HEK293 (cell line): ENCODE measurements around the gene MMS22L.

Experiments used
- CTCF ChIA-PET: fragments of 350-600 bp; formaldehyde crosslinking; extraction: SDS; loops from one replicate; lab custom pipeline; 2021; ENCODE audit warnings: antibody characterized with exemption; lab: Yijun Ruan, JAX
- POLR2A ChIA-PET: fragments of 300-600 bp; formaldehyde crosslinking; extraction: SDS; loops from one replicate; lab custom pipeline; 2020; ENCODE audit warnings: antibody characterized with exemption, inconsistent platforms; lab: Yijun Ruan, JAX
- H3K27ac ChIP-seq: fragments of 200-500 bp; sonication (Bioruptor generic); 2 replicates; pipeline ENCODE4 v1.5.1; 2014; ENCODE audit warnings: low read depth, low read length, control low read depth, inconsistent platforms; ENCODE audit errors: extremely low read depth
- H3K36me3 ChIP-seq, 2 experiments: fragments of 200-500 bp in 1 of 2; sonication (Bioruptor generic) in 1 of 2; 1 replicate in 1 of 2; 2 replicates in 1 of 2; pipeline ENCODE4 v1.5.1; 2014 to 2017; ENCODE audit warnings: inconsistent platforms in 2 of 2, low read length in 2 of 2; ENCODE audit not compliant: control insufficient read depth in 2 of 2, insufficient read depth in 1 of 2
- H3K4me1 ChIP-seq: fragments of 200-500 bp; sonication (Bioruptor generic); 2 replicates; pipeline ENCODE4 v1.5.1; 2014; ENCODE audit warnings: mild to moderate bottlenecking, low read length, inconsistent platforms; ENCODE audit not compliant: control insufficient read depth, insufficient read depth
- H3K4me3 ChIP-seq: 2 replicates; pipeline ENCODE4 v1.5.1; 2011; ENCODE audit warnings: low read depth, mild to moderate bottlenecking, control low read depth, low read length, moderate library complexity
- H3K9me3 ChIP-seq: fragments of 200-500 bp; sonication (Bioruptor generic); 2 replicates; pipeline ENCODE4 v1.5.1; 2014; ENCODE audit warnings: low read depth, low read length, inconsistent platforms; ENCODE audit not compliant: control insufficient read depth, insufficient read depth
- GLI2 ChIP-seq: fragments of 450-650 bp; formaldehyde crosslinking; IDR thresholded peaks from 2 replicates; pipeline ENCODE4; 2017; ENCODE audit warnings: missing biosample characterization, missing genetic modification characterization, low read depth, borderline replicate concordance
- GLIS2 ChIP-seq: fragments of 450-650 bp; formaldehyde crosslinking; IDR thresholded peaks from 2 replicates; pipeline ENCODE4 v1.5.1; 2016; ENCODE audit warnings: missing biosample characterization, missing genetic modification characterization
- HOXC10 ChIP-seq: sonication (generic); formaldehyde crosslinking; IDR thresholded peaks from 2 replicates; pipeline ENCODE4 v1.8.1; 2023; ENCODE audit warnings: mild to moderate bottlenecking, missing genetic modification reagents
- PRDM2 ChIP-seq: fragments of 450-650 bp; formaldehyde crosslinking; IDR thresholded peaks from 2 replicates; pipeline ENCODE4 v1.5.1; 2016; ENCODE audit warnings: missing biosample characterization, missing genetic modification characterization, borderline replicate concordance
- RBAK ChIP-seq: fragments of 450-650 bp; formaldehyde crosslinking; IDR thresholded peaks from 2 replicates; pipeline ENCODE4 v1.5.1; 2016; ENCODE audit warnings: missing biosample characterization, missing genetic modification characterization
- ZNF112 ChIP-seq: fragments of 450-650 bp; formaldehyde crosslinking; IDR thresholded peaks from 2 replicates; pipeline ENCODE4 v1.5.0; 2017; ENCODE audit warnings: missing biosample characterization, missing genetic modification characterization
- ZNF266 ChIP-seq: fragments of 450-650 bp; formaldehyde crosslinking; IDR thresholded peaks from 2 replicates; pipeline ENCODE4 v1.5.1; 2016; ENCODE audit warnings: missing biosample characterization, missing genetic modification characterization, low read depth
- ZNF311 ChIP-seq: fragments of 450-650 bp; formaldehyde crosslinking; IDR thresholded peaks from 2 replicates; pipeline ENCODE4 v1.5.1; 2017; ENCODE audit warnings: missing biosample characterization, missing genetic modification characterization, borderline replicate concordance
- ZNF449 ChIP-seq: fragments of 450-650 bp; formaldehyde crosslinking; IDR thresholded peaks from 2 replicates; pipeline ENCODE4 v1.5.1; 2017; ENCODE audit warnings: missing biosample characterization, mild to moderate bottlenecking, missing genetic modification characterization, moderate library complexity
- ZNF701 ChIP-seq: fragments of 450-650 bp; formaldehyde crosslinking; IDR thresholded peaks from 2 replicates; pipeline ENCODE4 v1.5.1; 2016; ENCODE audit warnings: missing biosample characterization, missing genetic modification characterization
- ZXDB ChIP-seq: fragments of 450-650 bp; formaldehyde crosslinking; IDR thresholded peaks from 2 replicates; pipeline ENCODE4 v1.5.1; 2016; ENCODE audit warnings: missing biosample characterization, missing genetic modification characterization
- TF ChIP-seq, protein P1 (sequence below): fragments of 450-650 bp; formaldehyde crosslinking; IDR thresholded peaks from 2 replicates; pipeline ENCODE4 v1.5.1; 2016; ENCODE audit warnings: missing biosample characterization, missing genetic modification characterization
- TF ChIP-seq, protein P2 (sequence below): fragments of 450-650 bp; formaldehyde crosslinking; IDR thresholded peaks from 2 replicates; pipeline ENCODE4 v1.5.1; 2016; ENCODE audit warnings: missing biosample characterization, missing genetic modification characterization
- TF ChIP-seq, protein P3 (sequence below): fragments of 450-650 bp; formaldehyde crosslinking; IDR thresholded peaks from 2 replicates; pipeline ENCODE4 v1.5.1; 2016; ENCODE audit warnings: missing biosample characterization, missing genetic modification characterization, low read depth
- TF ChIP-seq, protein P4 (sequence below): fragments of 450-650 bp; formaldehyde crosslinking; IDR thresholded peaks from 2 replicates; pipeline ENCODE4 v1.5.1; 2017; ENCODE audit warnings: missing biosample characterization, missing genetic modification characterization

Gene MMS22L

DNA sequence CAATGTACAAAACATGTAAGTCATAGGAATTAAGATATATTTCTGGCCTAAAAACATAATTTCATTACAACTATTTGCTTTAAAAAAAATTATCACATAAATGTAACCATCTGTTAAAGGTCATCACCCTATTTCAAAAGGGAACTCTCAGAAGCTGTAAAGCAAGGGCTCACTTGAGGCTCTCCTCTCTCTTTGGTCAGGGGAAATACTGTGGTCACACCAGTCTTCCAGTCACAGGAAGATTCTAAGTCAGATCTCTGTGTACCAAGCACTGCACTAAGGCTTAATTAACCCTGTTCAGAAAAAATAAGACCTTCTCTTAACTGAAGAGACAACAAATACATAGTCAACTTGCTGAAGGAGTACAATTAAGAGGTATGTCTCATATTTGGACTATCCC lies 75.6 kb downstream of the MMS22L start:
- Histone ChIP-seq H3K4me1 (0 out of 2 replicates have a peak, but pooled peaks cover 4% of the 10 kb centered on the region), H3K36me3 (peaks cover 0 to 13% of the 10 kb centered on the region in 2 experiments; a peak in 1 of 3 replicates)
- TF ChIP-seq ZNF112 (tag by site-specific recombination) (no peak), ZNF266 (no peak), GLI2 (tag by site-specific recombination) (no peak)
- TF ChIP-seq, protein P1, sequence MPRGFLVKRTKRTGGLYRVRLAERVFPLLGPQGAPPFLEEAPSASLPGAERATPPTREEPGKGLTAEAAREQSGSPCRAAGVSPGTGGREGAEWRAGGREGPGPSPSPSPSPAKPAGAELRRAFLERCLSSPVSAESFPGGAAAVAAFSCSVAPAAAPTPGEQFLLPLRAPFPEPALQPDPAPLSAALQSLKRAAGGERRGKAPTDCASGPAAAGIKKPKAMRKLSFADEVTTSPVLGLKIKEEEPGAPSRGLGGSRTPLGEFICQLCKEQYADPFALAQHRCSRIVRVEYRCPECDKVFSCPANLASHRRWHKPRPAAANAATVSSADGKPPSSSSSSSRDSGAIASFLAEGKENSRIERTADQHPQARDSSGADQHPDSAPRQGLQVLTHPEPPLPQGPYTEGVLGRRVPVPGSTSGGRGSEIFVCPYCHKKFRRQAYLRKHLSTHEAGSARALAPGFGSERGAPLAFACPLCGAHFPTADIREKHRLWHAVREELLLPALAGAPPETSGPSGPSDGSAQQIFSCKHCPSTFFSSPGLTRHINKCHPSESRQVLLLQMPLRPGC (tag by site-specific recombination): no peak
- TF ChIP-seq, all 188 proteins: peak for 0
- Histone ChIP-seq H3K9me3 (no peaks in the 10 kb centered on the region), H3K4me3 (no peak overlapping the region), H3K27ac (no peak overlapping the region)
- CTCF ChIA-PET: interaction anchor here (0.5 to 3.4 kb wide), 3 partner anchors 8 to 543 kb away, joined by 4 to 20 read pairs (median 5); no protein-coding TSS in a partner anchor
- POLR2A ChIA-PET: no interaction called here

DNA sequence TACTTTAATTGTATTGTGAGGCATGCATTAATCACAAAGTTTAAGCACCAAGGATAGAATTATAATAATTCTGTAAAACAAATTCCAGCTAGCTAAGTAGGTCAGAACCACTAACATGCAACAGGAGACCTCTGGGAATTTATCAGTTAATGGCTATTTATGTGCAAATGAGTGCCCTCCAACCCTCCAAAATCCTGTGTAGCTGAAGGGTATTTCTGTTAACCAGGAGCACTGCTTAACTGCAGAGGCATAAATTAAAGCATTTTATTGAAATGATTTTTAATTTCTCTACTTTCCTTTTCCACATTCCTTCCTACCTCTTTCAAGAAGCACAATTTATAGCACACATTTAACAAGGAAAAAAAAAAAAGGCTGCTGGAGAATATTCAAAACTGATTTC lies 77.0 kb downstream of the MMS22L start:
- 0 out of 2 replicates have a peak, but pooled peaks cover 4% of the 10 kb centered on the region for H3K4me1 ChIP-seq
- H3K36me3 ChIP-seq: peaks cover 0 to 11% of the 10 kb centered on the region in 2 experiments; a peak in 1 of 3 replicates
- H3K9me3 ChIP-seq: no peaks in the 10 kb centered on the region
- no peak overlapping the region for H3K27ac ChIP-seq
- no peak overlapping the region for H3K4me3 ChIP-seq
- ChIA-PET POLR2A (no interaction called here), CTCF (interaction anchor here (1.7 to 3.4 kb wide), 2 partner anchors 10 to 20 kb away, joined by 5 to 20 read pairs; no protein-coding TSS in a partner anchor)
- TF ChIP-seq ZXDB: no peak
- TF ChIP-seq ZNF701 (tag by site-specific recombination): no peak
- no peak for TF ChIP-seq GLIS2 (tag by site-specific recombination)
- TF ChIP-seq, protein P2, sequence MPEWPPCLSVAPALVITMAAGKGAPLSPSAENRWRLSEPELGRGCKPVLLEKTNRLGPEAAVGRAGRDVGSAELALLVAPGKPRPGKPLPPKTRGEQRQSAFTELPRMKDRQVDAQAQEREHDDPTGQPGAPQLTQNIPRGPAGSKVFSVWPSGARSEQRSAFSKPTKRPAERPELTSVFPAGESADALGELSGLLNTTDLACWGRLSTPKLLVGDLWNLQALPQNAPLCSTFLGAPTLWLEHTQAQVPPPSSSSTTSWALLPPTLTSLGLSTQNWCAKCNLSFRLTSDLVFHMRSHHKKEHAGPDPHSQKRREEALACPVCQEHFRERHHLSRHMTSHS (tag by site-specific recombination): no peak
- TF ChIP-seq PRDM2 (tag by site-specific recombination): no peak
- TF ChIP-seq HOXC10 (CRISPR knock-in tag): no peak
- TF ChIP-seq, protein P3, sequence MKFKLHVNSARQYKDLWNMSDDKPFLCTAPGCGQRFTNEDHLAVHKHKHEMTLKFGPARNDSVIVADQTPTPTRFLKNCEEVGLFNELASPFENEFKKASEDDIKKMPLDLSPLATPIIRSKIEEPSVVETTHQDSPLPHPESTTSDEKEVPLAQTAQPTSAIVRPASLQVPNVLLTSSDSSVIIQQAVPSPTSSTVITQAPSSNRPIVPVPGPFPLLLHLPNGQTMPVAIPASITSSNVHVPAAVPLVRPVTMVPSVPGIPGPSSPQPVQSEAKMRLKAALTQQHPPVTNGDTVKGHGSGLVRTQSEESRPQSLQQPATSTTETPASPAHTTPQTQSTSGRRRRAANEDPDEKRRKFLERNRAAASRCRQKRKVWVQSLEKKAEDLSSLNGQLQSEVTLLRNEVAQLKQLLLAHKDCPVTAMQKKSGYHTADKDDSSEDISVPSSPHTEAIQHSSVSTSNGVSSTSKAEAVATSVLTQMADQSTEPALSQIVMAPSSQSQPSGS: no peak
- no peak for TF ChIP-seq ZNF449
- TF ChIP-seq, protein P4, sequence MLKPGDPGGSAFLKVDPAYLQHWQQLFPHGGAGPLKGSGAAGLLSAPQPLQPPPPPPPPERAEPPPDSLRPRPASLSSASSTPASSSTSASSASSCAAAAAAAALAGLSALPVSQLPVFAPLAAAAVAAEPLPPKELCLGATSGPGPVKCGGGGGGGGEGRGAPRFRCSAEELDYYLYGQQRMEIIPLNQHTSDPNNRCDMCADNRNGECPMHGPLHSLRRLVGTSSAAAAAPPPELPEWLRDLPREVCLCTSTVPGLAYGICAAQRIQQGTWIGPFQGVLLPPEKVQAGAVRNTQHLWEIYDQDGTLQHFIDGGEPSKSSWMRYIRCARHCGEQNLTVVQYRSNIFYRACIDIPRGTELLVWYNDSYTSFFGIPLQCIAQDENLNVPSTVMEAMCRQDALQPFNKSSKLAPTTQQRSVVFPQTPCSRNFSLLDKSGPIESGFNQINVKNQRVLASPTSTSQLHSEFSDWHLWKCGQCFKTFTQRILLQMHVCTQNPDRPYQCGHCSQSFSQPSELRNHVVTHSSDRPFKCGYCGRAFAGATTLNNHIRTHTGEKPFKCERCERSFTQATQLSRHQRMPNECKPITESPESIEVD (tag by site-specific recombination): no peak
- no peak for TF ChIP-seq RBAK (tag by site-specific recombination)
- TF ChIP-seq ZNF311 (tag by site-specific recombination): no peak
